GM18526 (cell line): ENCODE results near the gene FAM204A.

Experiments
- POLR2A ChIP-seq: IDR thresholded peaks from 3 replicates; pipeline ENCODE4 v1.6.1; 2011; ENCODE audit not compliant: insufficient read length; ENCODE audit errors: extremely low read depth

FAM204A gene

DNA sequence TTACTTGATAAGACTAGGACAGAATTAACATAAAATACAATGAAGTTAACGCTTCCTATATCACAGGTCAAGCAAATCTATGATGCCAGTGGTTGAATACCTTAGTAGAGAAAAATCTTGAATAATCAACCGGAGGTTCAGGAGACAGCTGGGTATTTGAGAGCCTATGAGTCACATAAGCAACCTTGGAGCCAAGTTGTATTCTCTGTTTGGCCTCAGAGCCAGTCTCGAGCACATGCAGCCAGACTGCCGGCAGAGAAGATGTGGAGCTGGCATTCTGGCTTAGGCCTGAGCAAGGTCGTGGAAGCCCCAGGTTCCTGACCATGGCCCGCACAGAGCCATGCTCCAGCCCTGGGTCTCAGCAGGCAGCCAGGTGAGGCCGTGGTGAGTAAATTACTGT, 90.3 kb downstream of the FAM204A start:
- TF ChIP-seq POLR2A, result no peak

DNA sequence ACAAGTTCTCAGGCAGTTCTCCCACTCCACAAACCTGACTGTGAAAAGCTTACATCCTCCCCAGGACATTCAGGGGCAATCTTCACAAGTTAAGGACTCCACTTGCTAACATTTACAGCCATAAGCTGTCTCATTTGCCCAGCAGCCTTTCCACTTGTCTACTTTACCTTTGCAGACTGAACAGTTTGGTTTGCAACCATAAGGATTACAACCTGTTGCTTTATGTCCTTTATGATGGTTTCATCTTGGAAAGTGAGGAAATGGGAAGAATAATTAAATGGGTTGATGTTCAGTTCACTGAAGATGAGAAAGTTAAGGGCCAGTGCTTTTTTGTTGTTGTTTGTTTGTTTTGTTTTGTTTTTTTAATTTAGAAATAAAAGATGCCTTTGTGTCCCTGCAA, 92.4 kb downstream of the FAM204A start:
- no peak for TF ChIP-seq POLR2A
